ENCODE results near the gene PIP4K2A. TPM values are rescaled to one million over a fixed set of nuclear protein-coding genes. Genes with fewer than 3 reads are reported as not detected.
A peak's percentile ranks its signal among the peaks of the same experiment; 100 is the strongest.

Gene PIP4K2A
- total RNA-seq, 3 donors from 2014 or later (not counting 1 experiment from before 2014, with no cell fraction given) = 311 to 423 (median 405) TPM

DNA sequence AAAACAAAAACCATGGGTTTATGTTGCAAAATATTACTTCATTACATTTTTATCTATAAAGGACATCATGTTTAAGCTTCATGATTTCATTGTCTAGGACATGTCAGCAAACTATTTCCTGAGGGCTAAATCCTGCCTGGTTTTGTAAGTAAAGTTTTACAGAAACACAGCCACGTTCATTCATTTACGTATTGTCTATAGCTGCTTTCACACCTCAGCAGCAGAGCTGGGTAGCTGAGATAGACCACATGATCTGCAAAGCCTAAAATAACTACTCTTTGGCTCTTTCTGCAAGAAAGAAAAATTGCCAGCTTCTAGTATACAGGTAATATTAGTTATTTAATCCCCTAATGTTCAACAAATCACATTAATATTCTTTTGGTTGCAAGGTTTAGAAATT is 12.7 kb upstream of the PIP4K2A start:
- no peaks in the 10 kb centered on the region for H3K27me3 ChIP-seq (ENCODE audit: control insufficient read depth, insufficient read depth, low read length)
- peaks cover 0 to 2% of the 10 kb centered on the region in 2 donors for H3K27me3 Mint-ChIP-seq (ENCODE audit: low read depth in 2 of 2)
- no peak overlapping the region for H3K4me3 Mint-ChIP-seq
- no peak for DNase-seq
- peak; percentile 65 to 92 (median 67) for ATAC-seq
- no peak overlapping the region for H3K4me3 ChIP-seq (ENCODE audit: low read length)
- TF ChIP-seq CTCF (IDR thresholded peaks at IDR 0.05) = no peak
- H3K4me1 ChIP-seq (ENCODE audit: control insufficient read depth, insufficient read depth, low read length) = peaks cover 9% of the 10 kb centered on the region
- no peaks in the 10 kb centered on the region for H3K36me3 Mint-ChIP-seq
- peaks cover 12 to 17% of the 10 kb centered on the region in 2 donors for H3K4me1 Mint-ChIP-seq
- H3K9me3 Mint-ChIP-seq = no peaks in the 10 kb centered on the region
- H3K9me3 ChIP-seq (ENCODE audit: control insufficient read depth, insufficient read depth, low read length) = no peaks in the 10 kb centered on the region
- 33% methylated on average over 2 of the region's 2 CpGs for WGBS (ENCODE audit: insufficient coverage)
- peak overlapping the region in 1 of 2 donors; percentile 26 for H3K27ac Mint-ChIP-seq
- no peak overlapping the region for H3K27ac ChIP-seq (ENCODE audit: low read length)
- H3K36me3 ChIP-seq (ENCODE audit: control insufficient read depth, insufficient read depth, low read length) = no peaks in the 10 kb centered on the region
- intact Hi-C loops (cut with micrococcal nuclease) = no loop called here

DNA sequence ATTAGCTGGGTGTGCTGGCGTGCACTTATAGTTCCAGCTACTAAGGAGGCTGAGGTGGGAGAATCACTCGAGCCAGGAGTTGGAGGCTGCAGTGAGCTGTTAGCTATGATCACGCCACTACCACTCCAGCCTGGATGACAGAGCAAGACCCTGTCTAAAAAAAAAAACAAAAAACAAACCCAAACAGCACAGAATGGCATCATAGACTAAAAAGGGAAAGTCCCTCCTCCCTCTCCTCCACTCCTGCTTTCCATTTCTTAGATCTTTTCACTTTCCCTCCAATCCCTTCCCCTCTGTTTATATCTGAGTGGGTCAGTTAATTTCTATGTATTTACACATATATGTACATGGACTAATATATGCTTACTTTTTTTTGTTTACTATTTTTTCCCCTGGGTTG is 10.4 kb upstream of the PIP4K2A start:
- no peaks in the 10 kb centered on the region for H3K9me3 ChIP-seq (ENCODE audit: control insufficient read depth, insufficient read depth, low read length)
- H3K27ac ChIP-seq (ENCODE audit: low read length) = no peak overlapping the region
- no peak overlapping the region for H3K4me3 Mint-ChIP-seq
- no peak for ATAC-seq
- no peaks in the 10 kb centered on the region for H3K36me3 ChIP-seq (ENCODE audit: control insufficient read depth, insufficient read depth, low read length)
- no peaks in the 10 kb centered on the region for H3K9me3 Mint-ChIP-seq
- 91% methylated on average over 3 of the region's 3 CpGs for WGBS (ENCODE audit: insufficient coverage)
- TF ChIP-seq CTCF (IDR thresholded peaks at IDR 0.05) = no peak
- intact Hi-C loops (cut with micrococcal nuclease) = no loop called here
- H3K27ac Mint-ChIP-seq = no peak overlapping the region
- DNase-seq = no peak
- no peaks in the 10 kb centered on the region for H3K27me3 ChIP-seq (ENCODE audit: control insufficient read depth, insufficient read depth, low read length)
- H3K4me1 Mint-ChIP-seq = peaks cover 12 to 17% of the 10 kb centered on the region in 2 donors
- H3K27me3 Mint-ChIP-seq (ENCODE audit: low read depth in 2 of 2) = peaks cover 0 to 2% of the 10 kb centered on the region in 2 donors
- H3K4me1 ChIP-seq (ENCODE audit: control insufficient read depth, insufficient read depth, low read length) = peaks cover 9% of the 10 kb centered on the region
- H3K36me3 Mint-ChIP-seq = no peaks in the 10 kb centered on the region
- no peak overlapping the region for H3K4me3 ChIP-seq (ENCODE audit: low read length)

DNA sequence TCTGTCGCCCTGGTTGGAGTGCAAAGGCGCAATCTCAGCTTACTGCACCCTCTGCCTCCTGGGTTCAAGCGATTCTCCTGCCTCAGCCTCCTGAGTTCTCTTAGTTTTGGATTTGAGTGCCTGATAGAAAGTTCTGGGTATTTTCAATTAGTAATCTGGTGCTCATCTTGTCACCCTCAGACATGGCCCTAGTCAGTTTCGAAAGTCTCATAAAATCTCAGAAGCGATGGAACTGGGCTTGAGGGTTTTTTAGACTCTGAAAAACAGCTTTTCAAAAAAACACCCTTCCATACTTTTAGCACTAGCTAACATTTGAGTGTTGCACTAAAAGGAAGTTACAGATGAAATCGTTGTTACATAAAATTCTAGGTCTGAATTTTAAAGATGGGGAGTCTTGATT is 9.4 kb upstream of the PIP4K2A start:
- Mint-ChIP-seq H3K9me3 (no peaks in the 10 kb centered on the region), H3K27me3 (ENCODE audit: low read depth in 2 of 2) (peaks cover 0 to 2% of the 10 kb centered on the region in 2 donors), H3K36me3 (no peaks in the 10 kb centered on the region), H3K4me3 (no peak overlapping the region), H3K4me1 (peaks cover 12 to 17% of the 10 kb centered on the region in 2 donors), H3K27ac (no peak overlapping the region)
- intact Hi-C loops (cut with micrococcal nuclease) = no loop called here
- no peak for ATAC-seq
- 71% methylated on average over 5 of the region's 6 CpGs for WGBS (ENCODE audit: insufficient coverage)
- no peak for TF ChIP-seq CTCF (IDR thresholded peaks at IDR 0.05)
- no peaks in the 10 kb centered on the region for H3K27me3 ChIP-seq (ENCODE audit: control insufficient read depth, insufficient read depth, low read length)
- no peaks in the 10 kb centered on the region for H3K9me3 ChIP-seq (ENCODE audit: control insufficient read depth, insufficient read depth, low read length)
- no peak for DNase-seq
- no peaks in the 10 kb centered on the region for H3K36me3 ChIP-seq (ENCODE audit: control insufficient read depth, insufficient read depth, low read length)
- peaks cover 9% of the 10 kb centered on the region for H3K4me1 ChIP-seq (ENCODE audit: control insufficient read depth, insufficient read depth, low read length)
- H3K4me3 ChIP-seq (ENCODE audit: low read length) = no peak overlapping the region
- H3K27ac ChIP-seq (ENCODE audit: low read length) = no peak overlapping the region

DNA sequence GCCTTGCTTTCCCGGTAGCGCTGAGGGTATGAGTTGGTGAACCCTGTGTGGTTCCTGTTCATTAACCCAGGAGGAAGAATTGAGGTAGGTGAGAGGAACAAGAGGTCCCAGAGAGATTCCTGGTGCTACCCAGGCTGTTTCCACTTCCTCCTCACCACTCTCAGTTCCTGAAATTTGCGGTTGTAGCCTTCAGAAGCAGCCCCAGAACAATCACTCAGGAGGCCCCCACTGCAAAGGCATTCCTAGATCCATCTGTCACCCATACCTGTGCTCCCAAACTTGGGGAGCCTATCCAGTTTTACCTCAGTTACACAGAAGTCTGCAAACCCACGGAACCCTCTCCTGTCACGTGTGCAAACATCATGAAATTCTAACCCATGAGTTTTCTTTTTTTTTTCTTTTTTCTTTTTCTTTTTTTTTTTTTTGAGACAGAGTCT is 9.0 kb upstream of the PIP4K2A start:
- 14% methylated on average over 5 of the region's 5 CpGs for WGBS (ENCODE audit: insufficient coverage)
- Histone ChIP-seq H3K27me3 (ENCODE audit: control insufficient read depth, insufficient read depth, low read length) (no peaks in the 10 kb centered on the region), H3K27ac (ENCODE audit: low read length) (no peak overlapping the region), H3K4me3 (ENCODE audit: low read length) (no peak overlapping the region), H3K4me1 (ENCODE audit: control insufficient read depth, insufficient read depth, low read length) (peaks cover 9% of the 10 kb centered on the region), H3K36me3 (ENCODE audit: control insufficient read depth, insufficient read depth, low read length) (no peaks in the 10 kb centered on the region), H3K9me3 (ENCODE audit: control insufficient read depth, insufficient read depth, low read length) (no peaks in the 10 kb centered on the region)
- H3K27ac Mint-ChIP-seq = no peak overlapping the region
- no peaks in the 10 kb centered on the region for H3K9me3 Mint-ChIP-seq
- no peak for TF ChIP-seq CTCF (IDR thresholded peaks at IDR 0.05)
- DNase-seq = no peak
- H3K36me3 Mint-ChIP-seq = no peaks in the 10 kb centered on the region
- no peak overlapping the region for H3K4me3 Mint-ChIP-seq
- H3K4me1 Mint-ChIP-seq = peaks cover 12 to 17% of the 10 kb centered on the region in 2 donors
- peaks cover 0 to 2% of the 10 kb centered on the region in 2 donors for H3K27me3 Mint-ChIP-seq (ENCODE audit: low read depth in 2 of 2)
- ATAC-seq = peak in 1 of 3 donors; percentile 38
- intact Hi-C loops (cut with micrococcal nuclease) = no loop called here

Measured in natural killer cell (primary cell).